ENCODE results near the gene IL1RAPL2.

The IL1RAPL2 gene

DNA sequence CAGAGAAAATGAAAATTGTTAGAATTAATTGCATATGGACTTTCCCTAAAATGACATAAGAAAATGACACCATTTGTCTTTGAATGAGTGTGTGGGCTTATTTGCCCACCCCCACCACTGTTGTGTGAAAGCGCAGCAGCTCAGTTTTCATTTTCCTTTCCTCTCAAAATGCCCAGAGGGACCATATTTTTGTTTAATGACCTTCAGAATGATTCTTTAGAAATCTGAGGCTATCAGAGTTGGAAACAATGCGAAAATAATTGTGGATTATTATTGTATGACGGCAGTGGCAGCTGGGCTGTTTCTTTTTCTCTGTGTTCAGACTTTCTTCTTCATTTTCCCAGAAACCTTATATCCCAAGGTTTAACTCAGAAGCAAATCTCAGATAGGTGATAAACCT, 699.1 kb downstream of the IL1RAPL2 start:
- Histone ChIP-seq H3K4me3 (ENCODE audit: low read depth, low read length) (no peak overlapping the region), H3K27me3 (replicated peaks) (no peaks in the 10 kb centered on the region), H3K36me3 (replicated peaks) (no peaks in the 10 kb centered on the region), H3K27ac (no peak overlapping the region)
- no peak for DNase-seq
- TF ChIP-seq, protein P1, sequence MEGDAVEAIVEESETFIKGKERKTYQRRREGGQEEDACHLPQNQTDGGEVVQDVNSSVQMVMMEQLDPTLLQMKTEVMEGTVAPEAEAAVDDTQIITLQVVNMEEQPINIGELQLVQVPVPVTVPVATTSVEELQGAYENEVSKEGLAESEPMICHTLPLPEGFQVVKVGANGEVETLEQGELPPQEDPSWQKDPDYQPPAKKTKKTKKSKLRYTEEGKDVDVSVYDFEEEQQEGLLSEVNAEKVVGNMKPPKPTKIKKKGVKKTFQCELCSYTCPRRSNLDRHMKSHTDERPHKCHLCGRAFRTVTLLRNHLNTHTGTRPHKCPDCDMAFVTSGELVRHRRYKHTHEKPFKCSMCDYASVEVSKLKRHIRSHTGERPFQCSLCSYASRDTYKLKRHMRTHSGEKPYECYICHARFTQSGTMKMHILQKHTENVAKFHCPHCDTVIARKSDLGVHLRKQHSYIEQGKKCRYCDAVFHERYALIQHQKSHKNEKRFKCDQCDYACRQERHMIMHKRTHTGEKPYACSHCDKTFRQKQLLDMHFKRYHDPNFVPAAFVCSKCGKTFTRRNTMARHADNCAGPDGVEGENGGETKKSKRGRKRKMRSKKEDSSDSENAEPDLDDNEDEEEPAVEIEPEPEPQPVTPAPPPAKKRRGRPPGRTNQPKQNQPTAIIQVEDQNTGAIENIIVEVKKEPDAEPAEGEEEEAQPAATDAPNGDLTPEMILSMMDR (IDR thresholded peaks at IDR 0.05; ENCODE audit: low read depth, low read length, missing control alignments) = no peak
- in situ Hi-C loops (cut with HindIII; ENCODE audit: low pct_ligation_motif_present, low sequenced_read_pairs) = no loop called here

DNA sequence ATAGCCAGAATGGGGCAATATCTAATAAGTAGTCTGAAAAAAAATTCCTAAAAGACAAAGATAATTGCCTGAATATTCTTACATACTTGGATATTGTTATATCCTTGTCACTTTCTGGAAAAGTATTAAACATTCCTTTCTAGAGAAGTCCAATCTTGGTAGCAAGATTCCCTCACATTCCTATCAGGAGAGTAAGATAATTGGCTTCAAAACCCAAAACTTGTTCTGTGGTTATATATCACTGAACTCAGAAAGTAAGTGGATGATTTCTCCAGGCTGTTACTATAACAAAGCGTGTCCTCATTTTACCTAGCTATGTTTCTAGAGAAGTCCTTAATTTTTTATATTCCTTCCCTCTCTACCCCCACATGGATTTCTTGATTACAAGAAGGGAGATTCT, 700.5 kb downstream of the IL1RAPL2 start:
- in situ Hi-C loops (cut with HindIII; ENCODE audit: low pct_ligation_motif_present, low sequenced_read_pairs) = no loop called here
- TF ChIP-seq, protein P1 (IDR thresholded peaks at IDR 0.05; ENCODE audit: low read depth, low read length, missing control alignments) = no peak
- no peaks in the 10 kb centered on the region for H3K27me3 ChIP-seq (replicated peaks)
- H3K36me3 ChIP-seq (replicated peaks) = no peaks in the 10 kb centered on the region
- H3K27ac ChIP-seq = no peak overlapping the region
- no peak overlapping the region for H3K4me3 ChIP-seq (ENCODE audit: low read depth, low read length)
- no peak for DNase-seq

DNA sequence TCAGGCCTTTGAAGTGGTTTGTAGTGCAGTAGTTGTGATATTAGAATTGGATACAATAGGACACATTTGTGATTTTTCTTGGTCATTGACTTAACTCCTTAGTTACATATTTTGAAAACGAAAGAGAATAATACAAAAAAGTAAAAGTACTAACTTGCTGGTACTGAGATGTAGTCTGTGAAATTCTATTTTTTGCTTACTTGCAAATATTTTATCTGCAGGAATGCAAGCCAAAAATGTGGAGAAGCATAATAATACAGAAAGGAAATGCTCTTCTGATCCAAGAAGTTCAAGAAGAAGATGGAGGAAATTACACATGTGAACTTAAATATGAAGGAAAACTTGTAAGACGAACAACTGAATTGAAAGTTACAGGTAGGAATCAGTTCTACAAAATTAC, 701.2 kb downstream of the IL1RAPL2 start:
- no peaks in the 10 kb centered on the region for H3K36me3 ChIP-seq (replicated peaks)
- TF ChIP-seq, protein P1 (IDR thresholded peaks at IDR 0.05; ENCODE audit: low read depth, low read length, missing control alignments) = no peak
- no peak for DNase-seq
- no peak overlapping the region for H3K27ac ChIP-seq
- H3K27me3 ChIP-seq (replicated peaks) = no peaks in the 10 kb centered on the region
- no peak overlapping the region for H3K4me3 ChIP-seq (ENCODE audit: low read depth, low read length)
- in situ Hi-C loops (cut with HindIII; ENCODE audit: low pct_ligation_motif_present, low sequenced_read_pairs) = no loop called here

DNA sequence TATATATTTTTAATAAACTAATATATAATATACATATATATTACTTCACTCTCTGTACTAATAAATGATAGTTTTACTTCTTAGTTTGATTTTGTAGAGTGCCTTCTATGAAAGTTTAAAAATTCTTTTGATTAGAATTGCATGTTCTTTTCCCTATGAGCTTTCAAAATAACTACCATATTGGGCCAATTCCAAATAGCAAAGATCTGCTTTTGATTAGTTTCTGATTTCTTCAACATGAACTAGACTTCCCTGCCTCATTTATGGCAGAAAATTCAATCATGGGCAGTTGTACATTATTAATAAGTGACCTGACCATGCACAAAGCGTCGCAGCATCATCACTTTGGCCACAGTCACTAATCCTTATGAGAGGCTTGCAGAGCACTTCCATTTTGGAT, 703.4 kb downstream of the IL1RAPL2 start:
- in situ Hi-C loops (cut with HindIII; ENCODE audit: low pct_ligation_motif_present, low sequenced_read_pairs) = no loop called here
- DNase-seq = no peak
- Histone ChIP-seq H3K27me3 (replicated peaks) (no peaks in the 10 kb centered on the region), H3K27ac (no peak overlapping the region), H3K36me3 (replicated peaks) (no peaks in the 10 kb centered on the region), H3K4me3 (ENCODE audit: low read depth, low read length) (no peak overlapping the region)
- TF ChIP-seq, protein P1 (IDR thresholded peaks at IDR 0.05; ENCODE audit: low read depth, low read length, missing control alignments) = no peak

DNA sequence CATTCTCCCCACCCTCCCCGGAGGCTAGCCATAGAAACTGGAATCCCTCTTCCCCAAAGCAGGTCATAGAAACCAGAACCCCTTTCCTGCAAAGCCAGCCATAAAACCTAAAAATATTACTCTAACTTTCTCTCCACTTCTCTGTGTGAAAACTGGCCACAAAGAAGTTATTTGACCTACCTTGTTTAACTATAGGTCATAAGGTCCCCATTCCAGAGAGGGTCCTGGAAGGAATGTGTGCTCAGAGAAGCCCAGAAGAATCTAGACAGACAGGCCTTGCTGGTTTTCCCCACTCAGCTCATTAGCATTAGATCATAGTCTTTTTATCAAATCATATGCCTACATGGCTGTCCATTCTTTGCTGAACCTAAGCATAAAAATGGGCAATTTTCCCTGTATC, 707.3 kb downstream of the IL1RAPL2 start:
- TF ChIP-seq, protein P1 (IDR thresholded peaks at IDR 0.05; ENCODE audit: low read depth, low read length, missing control alignments) = no peak
- Histone ChIP-seq H3K27ac (no peak overlapping the region), H3K36me3 (replicated peaks) (no peaks in the 10 kb centered on the region), H3K27me3 (replicated peaks) (no peaks in the 10 kb centered on the region), H3K4me3 (ENCODE audit: low read depth, low read length) (no peak overlapping the region)
- DNase-seq = no peak
- in situ Hi-C loops (cut with HindIII; ENCODE audit: low pct_ligation_motif_present, low sequenced_read_pairs) = no loop called here

DNA sequence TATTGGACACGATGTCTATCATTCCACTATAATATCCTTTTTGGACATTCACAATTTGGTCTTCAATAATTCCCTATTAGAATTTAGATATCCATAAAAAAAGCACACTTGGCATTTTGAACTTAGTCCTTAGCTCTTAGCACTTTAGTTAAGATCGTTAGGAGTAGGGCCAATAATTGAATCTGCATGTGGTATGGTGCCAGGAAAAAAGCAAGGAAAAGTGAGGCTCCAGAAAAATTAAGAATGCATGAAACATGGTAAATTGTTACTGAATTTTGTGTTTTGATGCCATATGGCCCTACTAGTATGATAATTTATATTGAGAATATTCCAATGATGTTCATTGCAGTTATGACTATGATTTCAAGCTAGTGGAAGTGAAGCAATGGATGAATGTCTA, 708.1 kb downstream of the IL1RAPL2 start:
- no peak for DNase-seq
- H3K36me3 ChIP-seq (replicated peaks) = no peaks in the 10 kb centered on the region
- in situ Hi-C loops (cut with HindIII; ENCODE audit: low pct_ligation_motif_present, low sequenced_read_pairs) = no loop called here
- H3K4me3 ChIP-seq (ENCODE audit: low read depth, low read length) = no peak overlapping the region
- H3K27ac ChIP-seq = no peak overlapping the region
- TF ChIP-seq, protein P1 (IDR thresholded peaks at IDR 0.05; ENCODE audit: low read depth, low read length, missing control alignments) = no peak
- H3K27me3 ChIP-seq (replicated peaks) = no peaks in the 10 kb centered on the region
